Keratinocyte (primary cell): ENCODE results near the gene MAP1LC3B. TPM values are rescaled to one million over a fixed set of nuclear protein-coding genes. Genes with fewer than 3 reads are reported as not detected.

ENCODE experiments used
- DNase-seq: peaks from one replicate; pipeline ENCODE4 v3.0.0-alpha.2; 2011; ENCODE audit warnings: low read depth, missing footprints, low spot score
- FAIRE-seq: peaks from 2 replicates; lab custom pipeline; 2011; peaks lifted over from hg19 to GRCh38; lab: Jason Lieb, UNC
- H2AFZ ChIP-seq: 2 replicates; pipeline ENCODE4 v1.6.0; 2012; ENCODE audit warnings: low read length, control low read depth, inconsistent platforms; ENCODE audit not compliant: control insufficient read depth
- H3K27ac ChIP-seq: 2 replicates; pipeline ENCODE4 v1.5.1; 2011; ENCODE audit warnings: low read length; ENCODE audit not compliant: control insufficient read depth, insufficient read depth
- H3K27me3 ChIP-seq: 3 replicates; pipeline ENCODE4 v1.6.0; 2011; ENCODE audit warnings: low read length; ENCODE audit not compliant: control insufficient read depth, insufficient read depth; ENCODE audit errors: extremely low read depth
- H3K36me3 ChIP-seq, 2 experiments: 2 replicates in 1 of 2; 3 replicates in 1 of 2; pipeline ENCODE4 v1.5.1; 2011; ENCODE audit warnings: low read length in 2 of 2, mild to moderate bottlenecking in 1 of 2; ENCODE audit not compliant: control insufficient read depth in 2 of 2, insufficient read depth in 2 of 2; ENCODE audit errors: extremely low read depth in 1 of 2
- H3K4me1 ChIP-seq: 3 replicates; pipeline ENCODE4 v1.5.1; 2011; ENCODE audit warnings: low read length; ENCODE audit not compliant: control insufficient read depth, insufficient read depth; ENCODE audit errors: extremely low read depth
- H3K4me2 ChIP-seq: 3 replicates; pipeline ENCODE4 v1.6.0; 2011; ENCODE audit warnings: low read depth, low read length; ENCODE audit not compliant: control insufficient read depth, insufficient read depth; ENCODE audit errors: extremely low read depth
- H3K4me3 ChIP-seq, 3 experiments: fragments of 200-600 bp in 1 of 3; sonication (generic) in 1 of 3; 2 replicates in 2 of 3; 3 replicates in 1 of 3; pipeline ENCODE4 v1.5.1; 2011 to 2016; ENCODE audit warnings: low read length in 3 of 3, mild to moderate bottlenecking in 3 of 3, control low read depth in 2 of 3, inconsistent platforms in 1 of 3, low read depth in 1 of 3, mixed read lengths in 1 of 3, mixed run types in 1 of 3, moderate library complexity in 1 of 3; ENCODE audit not compliant: control insufficient read depth in 2 of 3, insufficient read depth in 2 of 3; ENCODE audit errors: extremely low read depth in 1 of 3
- H3K79me2 ChIP-seq: 2 replicates; pipeline ENCODE4 v1.6.0; 2012; ENCODE audit warnings: low read length; ENCODE audit not compliant: control insufficient read depth, insufficient read depth
- H3K9ac ChIP-seq: 3 replicates; pipeline ENCODE4 v1.6.0; 2011; ENCODE audit warnings: low read length; ENCODE audit not compliant: control insufficient read depth, insufficient read depth; ENCODE audit errors: extremely low read depth
- H3K9me1 ChIP-seq: 3 replicates; pipeline ENCODE4 v1.6.0; 2011; ENCODE audit warnings: low read length; ENCODE audit not compliant: control insufficient read depth, insufficient read depth; ENCODE audit errors: extremely low read depth
- H3K9me3 ChIP-seq: 2 replicates; pipeline ENCODE4 v1.5.1; 2012; ENCODE audit warnings: low read depth, low read length; ENCODE audit not compliant: control insufficient read depth
- H4K20me1 ChIP-seq: 3 replicates; pipeline ENCODE4 v1.6.0; 2011; ENCODE audit warnings: low read length; ENCODE audit not compliant: control insufficient read depth, insufficient read depth; ENCODE audit errors: extremely low read depth
- CTCF ChIP-seq, 3 experiments: IDR thresholded peaks in 1 of 3; conservative IDR thresholded peaks in 1 of 3; optimal IDR thresholded peaks in 1 of 3; 2 replicates in 2 of 3; 3 replicates in 1 of 3; pipeline versions ENCODE3 to v1.5.1; 2011; ENCODE audit warnings: low read length in 3 of 3, mild to moderate bottlenecking in 3 of 3, moderate library complexity in 2 of 3, control low read depth in 1 of 3, inconsistent platforms in 1 of 3; ENCODE audit not compliant: insufficient read depth in 2 of 3; ENCODE audit errors: extremely low read depth in 1 of 3
- EZH2 ChIP-seq: IDR thresholded peaks from one replicate; pipeline ENCODE4 v1.6.1; 2012; ENCODE audit warnings: inconsistent platforms, mild to moderate bottlenecking, low read length, moderate library complexity
- dilution Hi-C: fragments of 300-500 bp; cut with MboI; formaldehyde crosslinking; loops from one replicate; pipeline ENCODE4 v1.7.0; 2020; ENCODE audit warnings: low sequenced_read_pairs; ENCODE audit not compliant: extremely low pct_ligation_motif_present
- polyA plus RNA-seq, 5 experiments: library from polyadenylated mRNA; depleted of rRNA in 3 of 5; stranded (reverse) in 3 of 5; stranded (forward) in 1 of 5; unstranded in 1 of 5; fragments of >200 nt; gene quantifications; 1 replicate in 1 of 5; 2 replicates in 3 of 5; 3 replicates in 1 of 5; pipeline versions ENCODE4 v1.2.1 to v1.2.3, GENCODE V29; 2011 to 2012; ENCODE audit warnings: missing spikeins in 2 of 5, low read depth in 1 of 5, low replicate concordance in 1 of 5

The MAP1LC3B gene
- polyA plus RNA-seq, 1 donor (not counting 4 experiments of a cell fraction or from before 2014, with no cell fraction given): 50.3 TPM

GRCh38 chr16:87366288-87366687 lies 25.8 kb upstream of the MAP1LC3B start:
- Histone ChIP-seq H3K9ac (no peak overlapping the region), H3K27ac (no peak overlapping the region), H3K4me1 (no peaks in the 10 kb centered on the region), H3K4me2 (no peak overlapping the region), H3K27me3 (no peaks in the 10 kb centered on the region), H3K79me2 (peaks cover 75% of the 10 kb centered on the region), H3K9me3 (no peaks in the 10 kb centered on the region), H2AFZ (no peak overlapping the region), H3K36me3 (peaks cover 22 to 29% of the 10 kb centered on the region in 2 experiments), H4K20me1 (peaks cover 23% of the 10 kb centered on the region), H3K4me3 (no peak overlapping the region), H3K9me1 (peaks cover 2% of the 10 kb centered on the region)
- dilution Hi-C loops: no loop called here
- DNase-seq (no peak), FAIRE-seq (no peak)
- TF ChIP-seq EZH2 (no peak), CTCF (optimal IDR thresholded peaks at IDR 0.05 in 1 of 3, IDR thresholded peaks at IDR 0.05 in 1 of 3, conservative IDR thresholded peaks at IDR 0.05 in 1 of 3; ENCODE audit: extremely low read depth in 1 of 3, insufficient read depth in 2 of 3, low read length in 3 of 3) (no peak)

GRCh38 chr16:87366930-87367329 lies 25.2 kb upstream of the MAP1LC3B start:
- FAIRE-seq: no peak
- Histone ChIP-seq H3K36me3 (peaks cover 16 to 23% of the 10 kb centered on the region in 2 experiments), H3K79me2 (peaks cover 75% of the 10 kb centered on the region), H3K9ac (no peak overlapping the region), H3K27ac (no peak overlapping the region), H2AFZ (no peak overlapping the region), H4K20me1 (peaks cover 19% of the 10 kb centered on the region), H3K4me3 (no peak overlapping the region), H3K9me3 (no peaks in the 10 kb centered on the region), H3K27me3 (no peaks in the 10 kb centered on the region), H3K4me1 (no peaks in the 10 kb centered on the region), H3K4me2 (no peak overlapping the region), H3K9me1 (peaks cover 2% of the 10 kb centered on the region)
- no peak for DNase-seq
- dilution Hi-C loops: no loop called here
- TF ChIP-seq CTCF (optimal IDR thresholded peaks at IDR 0.05 in 1 of 3, IDR thresholded peaks at IDR 0.05 in 1 of 3, conservative IDR thresholded peaks at IDR 0.05 in 1 of 3; ENCODE audit: extremely low read depth in 1 of 3, insufficient read depth in 2 of 3, low read length in 3 of 3) (no peak), EZH2 (no peak)
